Measurements from ENCODE around the gene HLF.

Gene HLF

DNA sequence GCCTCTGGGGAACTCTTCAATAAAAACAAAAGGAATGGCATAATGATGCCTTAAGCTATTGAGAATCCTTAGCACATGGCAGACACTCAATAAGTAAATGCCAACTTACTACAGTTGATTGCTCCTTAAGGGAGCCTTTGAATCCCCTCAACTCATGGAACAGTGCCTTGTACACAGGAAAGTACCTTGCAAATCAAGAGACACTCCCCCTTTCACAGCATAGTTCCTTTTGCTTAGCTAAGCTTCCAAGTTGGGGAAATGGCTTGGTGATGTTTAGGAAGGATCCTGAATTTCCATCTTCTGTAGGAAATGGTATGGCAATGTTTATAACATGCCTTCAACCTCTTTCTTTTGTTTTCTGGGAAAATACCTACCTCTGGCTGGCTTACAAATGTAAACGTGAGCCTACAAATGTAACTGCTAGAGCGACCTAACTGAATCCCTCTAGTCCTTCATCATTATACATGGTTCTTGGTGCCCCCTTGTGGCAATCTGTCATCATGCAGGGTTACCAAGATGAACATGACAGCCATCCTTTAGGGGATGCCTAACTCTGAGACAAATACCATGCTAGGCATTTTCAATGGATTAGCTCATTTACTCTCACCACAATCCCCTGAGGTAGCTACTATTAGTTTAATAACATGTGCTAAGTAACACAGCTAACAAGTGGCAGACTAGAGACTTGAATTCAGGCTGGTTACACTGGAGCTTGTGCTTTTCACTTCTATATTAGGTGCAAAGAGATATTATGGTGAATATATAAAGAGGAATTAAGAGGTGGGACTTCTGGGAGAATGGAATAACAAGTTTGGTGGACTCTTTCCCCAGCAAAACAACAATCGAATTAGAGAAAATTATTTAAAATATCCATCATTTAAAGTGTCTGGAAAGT is 91.9 kb downstream of the HLF start:
- no peak overlapping the region for H3K4me3 ChIP-seq (replicated peaks; ENCODE audit: insufficient read depth, low read length)
- no peak overlapping the region for H3K27ac ChIP-seq (replicated peaks)
- no peaks in the 10 kb centered on the region for H3K27me3 ChIP-seq (ENCODE audit: insufficient read depth, poor library complexity, severe bottlenecking)
- TF ChIP-seq, protein P1, sequence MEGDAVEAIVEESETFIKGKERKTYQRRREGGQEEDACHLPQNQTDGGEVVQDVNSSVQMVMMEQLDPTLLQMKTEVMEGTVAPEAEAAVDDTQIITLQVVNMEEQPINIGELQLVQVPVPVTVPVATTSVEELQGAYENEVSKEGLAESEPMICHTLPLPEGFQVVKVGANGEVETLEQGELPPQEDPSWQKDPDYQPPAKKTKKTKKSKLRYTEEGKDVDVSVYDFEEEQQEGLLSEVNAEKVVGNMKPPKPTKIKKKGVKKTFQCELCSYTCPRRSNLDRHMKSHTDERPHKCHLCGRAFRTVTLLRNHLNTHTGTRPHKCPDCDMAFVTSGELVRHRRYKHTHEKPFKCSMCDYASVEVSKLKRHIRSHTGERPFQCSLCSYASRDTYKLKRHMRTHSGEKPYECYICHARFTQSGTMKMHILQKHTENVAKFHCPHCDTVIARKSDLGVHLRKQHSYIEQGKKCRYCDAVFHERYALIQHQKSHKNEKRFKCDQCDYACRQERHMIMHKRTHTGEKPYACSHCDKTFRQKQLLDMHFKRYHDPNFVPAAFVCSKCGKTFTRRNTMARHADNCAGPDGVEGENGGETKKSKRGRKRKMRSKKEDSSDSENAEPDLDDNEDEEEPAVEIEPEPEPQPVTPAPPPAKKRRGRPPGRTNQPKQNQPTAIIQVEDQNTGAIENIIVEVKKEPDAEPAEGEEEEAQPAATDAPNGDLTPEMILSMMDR (IDR thresholded peaks at IDR 0.05; ENCODE audit: insufficient read depth, low read length), result peak; percentile 63
- TF ChIP-seq GABPA (IDR thresholded peaks at IDR 0.05; ENCODE audit: low read depth) (no peak), SPI1 (IDR thresholded peaks at IDR 0.05; ENCODE audit: borderline replicate concordance, low read depth) (no peak), POLR2AphosphoS5 (IDR thresholded peaks at IDR 0.05; ENCODE audit: low read depth) (no peak)
- TF ChIP-seq, protein P2, sequence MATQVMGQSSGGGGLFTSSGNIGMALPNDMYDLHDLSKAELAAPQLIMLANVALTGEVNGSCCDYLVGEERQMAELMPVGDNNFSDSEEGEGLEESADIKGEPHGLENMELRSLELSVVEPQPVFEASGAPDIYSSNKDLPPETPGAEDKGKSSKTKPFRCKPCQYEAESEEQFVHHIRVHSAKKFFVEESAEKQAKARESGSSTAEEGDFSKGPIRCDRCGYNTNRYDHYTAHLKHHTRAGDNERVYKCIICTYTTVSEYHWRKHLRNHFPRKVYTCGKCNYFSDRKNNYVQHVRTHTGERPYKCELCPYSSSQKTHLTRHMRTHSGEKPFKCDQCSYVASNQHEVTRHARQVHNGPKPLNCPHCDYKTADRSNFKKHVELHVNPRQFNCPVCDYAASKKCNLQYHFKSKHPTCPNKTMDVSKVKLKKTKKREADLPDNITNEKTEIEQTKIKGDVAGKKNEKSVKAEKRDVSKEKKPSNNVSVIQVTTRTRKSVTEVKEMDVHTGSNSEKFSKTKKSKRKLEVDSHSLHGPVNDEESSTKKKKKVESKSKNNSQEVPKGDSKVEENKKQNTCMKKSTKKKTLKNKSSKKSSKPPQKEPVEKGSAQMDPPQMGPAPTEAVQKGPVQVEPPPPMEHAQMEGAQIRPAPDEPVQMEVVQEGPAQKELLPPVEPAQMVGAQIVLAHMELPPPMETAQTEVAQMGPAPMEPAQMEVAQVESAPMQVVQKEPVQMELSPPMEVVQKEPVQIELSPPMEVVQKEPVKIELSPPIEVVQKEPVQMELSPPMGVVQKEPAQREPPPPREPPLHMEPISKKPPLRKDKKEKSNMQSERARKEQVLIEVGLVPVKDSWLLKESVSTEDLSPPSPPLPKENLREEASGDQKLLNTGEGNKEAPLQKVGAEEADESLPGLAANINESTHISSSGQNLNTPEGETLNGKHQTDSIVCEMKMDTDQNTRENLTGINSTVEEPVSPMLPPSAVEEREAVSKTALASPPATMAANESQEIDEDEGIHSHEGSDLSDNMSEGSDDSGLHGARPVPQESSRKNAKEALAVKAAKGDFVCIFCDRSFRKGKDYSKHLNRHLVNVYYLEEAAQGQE (IDR thresholded peaks at IDR 0.05; ENCODE audit: insufficient replicate concordance, low read depth), result no peak
- peak in 1 of 2 experiments; percentile 60 for DNase-seq (ENCODE audit: low read depth in 1 of 2, low spot score in 1 of 2)

DNA sequence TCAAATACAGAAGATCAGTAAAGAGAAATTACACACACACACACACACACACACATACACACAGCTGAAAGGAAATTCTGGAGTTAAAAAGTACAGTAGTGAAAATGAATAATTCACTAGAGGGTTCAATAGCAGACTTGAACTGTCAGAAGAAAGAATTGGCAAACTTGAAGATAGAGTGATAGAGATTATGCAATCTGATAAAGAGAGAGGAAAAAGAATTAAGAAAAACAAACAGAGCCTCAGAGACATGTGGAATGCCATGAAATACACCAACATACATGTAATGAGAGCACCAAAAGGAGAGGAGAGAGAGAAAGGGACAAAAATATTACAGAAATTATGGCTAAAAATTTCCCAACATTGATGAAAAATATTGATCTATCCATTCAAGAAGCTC is 96.2 kb downstream of the HLF start:
- Histone ChIP-seq H3K4me3 (replicated peaks; ENCODE audit: insufficient read depth, low read length) (no peak overlapping the region), H3K27ac (replicated peaks) (no peak overlapping the region), H3K27me3 (ENCODE audit: insufficient read depth, poor library complexity, severe bottlenecking) (no peaks in the 10 kb centered on the region)
- TF ChIP-seq POLR2AphosphoS5 (IDR thresholded peaks at IDR 0.05; ENCODE audit: low read depth), result no peak
- TF ChIP-seq, protein P2 (IDR thresholded peaks at IDR 0.05; ENCODE audit: insufficient replicate concordance, low read depth), result no peak
- TF ChIP-seq, protein P1 (IDR thresholded peaks at IDR 0.05; ENCODE audit: insufficient read depth, low read length), result no peak
- TF ChIP-seq SPI1 (IDR thresholded peaks at IDR 0.05; ENCODE audit: borderline replicate concordance, low read depth), result no peak
- TF ChIP-seq GABPA (IDR thresholded peaks at IDR 0.05; ENCODE audit: low read depth), result no peak
- DNase-seq (ENCODE audit: low read depth in 1 of 2, low spot score in 1 of 2), result no peak

DNA sequence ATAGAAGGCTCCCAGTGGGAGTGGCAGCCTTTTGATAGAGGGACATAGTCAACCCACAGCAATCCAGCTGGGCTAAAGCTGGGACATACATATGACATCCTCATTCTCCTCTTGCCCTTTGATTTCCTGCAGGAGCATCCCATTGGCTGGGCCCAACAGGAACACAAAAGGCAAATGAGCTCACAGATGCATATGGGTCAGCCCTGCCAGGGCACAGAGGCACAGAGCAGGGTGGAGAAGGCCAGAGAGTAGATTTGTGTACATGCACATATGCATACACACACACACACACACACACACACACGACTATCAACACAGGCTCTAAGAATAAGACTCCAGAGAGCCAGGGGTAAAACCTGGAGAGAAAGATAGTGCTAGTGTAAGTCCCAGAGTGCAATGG is 98.3 kb downstream of the HLF start:
- H3K27ac ChIP-seq (replicated peaks), result no peak overlapping the region
- no peak overlapping the region for H3K4me3 ChIP-seq (replicated peaks; ENCODE audit: insufficient read depth, low read length)
- TF ChIP-seq GABPA (IDR thresholded peaks at IDR 0.05; ENCODE audit: low read depth), result no peak
- no peak for TF ChIP-seq POLR2AphosphoS5 (IDR thresholded peaks at IDR 0.05; ENCODE audit: low read depth)
- TF ChIP-seq, protein P1 (IDR thresholded peaks at IDR 0.05; ENCODE audit: insufficient read depth, low read length), result no peak
- TF ChIP-seq SPI1 (IDR thresholded peaks at IDR 0.05; ENCODE audit: borderline replicate concordance, low read depth), result no peak
- TF ChIP-seq, protein P2 (IDR thresholded peaks at IDR 0.05; ENCODE audit: insufficient replicate concordance, low read depth), result no peak
- no peak for DNase-seq (ENCODE audit: low read depth in 1 of 2, low spot score in 1 of 2)
- no peaks in the 10 kb centered on the region for H3K27me3 ChIP-seq (ENCODE audit: insufficient read depth, poor library complexity, severe bottlenecking)
